Hepatic stellate cell (primary cell): Measurements from ENCODE around the gene GLG1.
"Not testable (repeated sequence)": the region's sequence is repeated elsewhere in the genome, so short reads cannot be mapped to it uniquely, and the experiment has no call there.

ENCODE experiments used
- DNase-seq: peaks from one replicate; pipeline ENCODE4 v3.0.0; 2011; ENCODE audit warnings: low spot score

Gene GLG1

DNA sequence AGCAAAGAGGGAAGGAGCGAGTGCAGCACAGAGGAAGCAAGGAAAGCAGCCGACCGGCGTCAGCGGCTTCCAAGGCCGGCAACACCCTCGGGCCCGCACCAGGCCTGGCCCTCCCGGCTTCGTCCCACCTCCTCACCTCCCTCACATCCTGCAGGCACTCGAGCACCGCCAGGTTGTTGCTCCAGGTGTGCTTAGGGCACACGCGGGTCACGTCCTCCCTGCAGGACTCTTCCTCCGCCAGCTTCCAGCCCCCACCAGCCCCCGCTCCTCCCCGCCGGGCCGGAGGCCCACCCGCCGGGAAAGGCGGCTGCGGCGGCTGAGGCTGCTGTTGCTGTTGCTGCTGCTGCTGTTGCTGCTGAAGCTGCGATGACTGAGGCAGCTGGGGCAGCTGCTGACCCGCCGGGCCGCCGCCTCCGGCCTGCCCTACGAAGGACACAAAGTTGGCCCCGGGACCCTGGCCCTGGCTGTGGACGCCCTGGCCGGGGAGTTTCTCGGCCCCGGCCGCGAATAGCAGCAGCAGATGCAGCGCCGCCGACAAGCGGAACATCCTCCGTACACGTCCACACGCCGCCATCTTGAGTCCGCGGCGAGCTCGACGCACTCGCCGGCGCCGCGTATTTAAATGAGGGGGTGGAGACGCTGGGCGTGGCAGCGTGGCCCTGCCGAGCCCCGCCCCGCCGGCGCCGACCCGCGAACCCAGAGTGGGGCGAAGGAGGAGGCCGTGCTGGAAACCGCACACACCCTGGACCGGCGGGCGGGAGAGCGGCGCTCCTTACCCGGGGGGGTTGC is at the start of gene GLG1:
Gene GLG1, minus strand, starts transcription at position 594 of the 789 bp plus-strand sequence. Its CDS starts 20 bp downstream, at position 574.
- DNase-seq, result peak; percentile 87

DNA sequence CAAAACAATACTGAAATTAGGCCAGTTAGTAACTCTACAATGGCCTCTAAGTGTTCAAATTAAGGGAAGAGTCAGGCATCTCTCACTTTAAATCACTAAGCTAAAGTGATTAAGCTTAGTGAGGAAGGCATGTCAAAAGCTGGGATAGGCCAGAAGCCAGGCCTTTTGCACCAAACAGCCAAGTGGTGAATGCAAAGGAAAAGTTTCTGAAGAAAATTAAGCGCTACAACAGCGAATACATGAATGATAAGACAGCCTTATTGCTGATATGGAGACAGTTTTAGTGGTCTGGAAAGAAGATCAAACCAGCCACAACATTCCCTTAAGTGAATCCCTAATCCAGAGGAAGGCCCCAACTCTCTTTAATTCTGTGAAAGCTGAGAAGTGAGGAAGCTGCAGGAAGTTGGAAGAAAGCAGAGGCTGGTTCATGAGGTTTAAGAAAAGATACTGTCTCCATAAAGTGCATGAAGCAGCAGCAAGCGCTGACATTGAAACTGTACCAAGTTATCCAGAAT is 47.7 kb upstream of the GLG1 start:
- DNase-seq, result no peak

DNA sequence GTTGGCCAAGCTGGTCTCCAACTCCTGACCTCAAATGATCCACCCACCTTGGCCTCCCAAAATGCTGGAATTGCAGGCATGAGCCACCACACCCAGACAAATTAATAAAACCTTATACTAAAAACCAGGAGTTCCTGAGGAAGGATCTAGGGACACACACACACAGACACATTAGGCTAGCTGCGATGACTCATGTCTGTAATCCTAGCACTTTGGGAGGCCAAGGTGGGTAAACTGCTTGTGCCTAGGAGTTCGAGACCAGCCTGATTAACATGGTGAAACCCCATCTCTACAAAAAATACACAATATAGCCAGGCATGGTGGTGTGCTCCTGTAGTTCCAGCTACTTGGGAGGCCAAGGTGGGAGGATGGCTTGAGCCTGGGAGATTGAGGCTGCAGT is 46.0 kb upstream of the GLG1 start:
- DNase-seq, result not testable (repeated sequence)

DNA sequence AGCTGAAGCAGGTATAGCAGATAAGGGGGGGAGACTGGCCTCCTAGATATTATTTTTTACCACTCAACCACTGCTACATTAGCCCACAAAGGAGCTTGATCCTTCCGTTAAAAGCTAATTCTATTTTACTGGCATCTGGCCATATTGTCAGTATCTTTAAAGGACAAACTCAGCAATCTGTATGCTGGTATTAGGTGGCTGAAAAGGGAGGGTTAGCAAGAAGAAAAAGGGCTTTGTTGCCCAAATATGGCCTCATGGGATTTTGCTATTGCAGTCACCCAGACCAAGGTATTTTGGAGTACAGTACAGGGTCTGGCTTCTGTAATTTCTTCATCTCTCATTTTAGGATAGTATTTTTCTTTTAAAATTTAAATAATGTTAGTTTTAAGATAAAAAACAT is 45.3 kb upstream of the GLG1 start:
- DNase-seq, result no peak

DNA sequence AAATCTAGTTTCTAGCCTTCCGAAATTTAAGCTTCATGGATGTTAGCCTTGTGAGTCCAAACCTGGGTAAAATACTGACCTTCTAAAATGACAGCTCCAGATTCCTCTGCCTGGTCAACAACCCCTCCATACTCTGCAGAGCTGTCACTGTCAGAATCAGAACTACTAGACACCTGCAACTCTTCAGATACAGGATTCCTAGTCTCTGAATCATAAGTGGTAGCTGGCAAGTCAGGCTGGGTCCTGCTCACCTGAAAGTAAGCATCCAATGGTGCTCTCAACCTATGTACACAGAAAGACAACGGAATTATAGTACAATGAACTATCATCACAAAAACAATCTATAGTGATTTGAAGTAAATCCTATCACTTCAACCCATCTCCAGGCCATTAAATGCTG is 44.9 kb upstream of the GLG1 start:
- DNase-seq, result no peak

DNA sequence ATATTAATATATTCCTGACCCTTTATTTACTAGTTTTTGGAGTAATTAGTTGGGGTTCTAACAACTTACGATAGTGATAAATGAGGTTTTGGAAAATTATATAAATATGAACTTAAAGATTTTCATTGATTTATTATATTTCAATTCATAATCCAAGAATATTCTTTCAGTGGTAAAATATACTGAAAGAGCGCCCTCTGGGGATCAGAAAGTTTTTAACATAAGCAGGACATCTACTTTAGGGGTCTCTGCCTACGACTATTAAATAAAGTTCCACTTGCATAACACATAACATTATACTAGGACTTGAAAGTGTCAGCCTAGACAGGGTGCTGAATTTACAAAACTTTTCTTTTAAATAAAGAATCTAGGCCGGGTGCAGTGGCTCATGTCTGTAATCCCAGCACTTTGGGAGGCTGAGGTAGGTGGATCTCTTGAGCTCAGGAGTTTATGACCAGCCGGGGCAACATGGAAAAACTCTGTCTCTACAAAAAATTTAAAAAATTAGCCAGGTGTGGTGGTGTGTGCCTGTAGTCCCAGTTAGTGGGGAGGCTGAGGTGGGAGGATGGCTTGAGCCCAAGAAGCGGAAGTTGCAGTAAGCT is 44.2 kb upstream of the GLG1 start:
- DNase-seq, result no peak

DNA sequence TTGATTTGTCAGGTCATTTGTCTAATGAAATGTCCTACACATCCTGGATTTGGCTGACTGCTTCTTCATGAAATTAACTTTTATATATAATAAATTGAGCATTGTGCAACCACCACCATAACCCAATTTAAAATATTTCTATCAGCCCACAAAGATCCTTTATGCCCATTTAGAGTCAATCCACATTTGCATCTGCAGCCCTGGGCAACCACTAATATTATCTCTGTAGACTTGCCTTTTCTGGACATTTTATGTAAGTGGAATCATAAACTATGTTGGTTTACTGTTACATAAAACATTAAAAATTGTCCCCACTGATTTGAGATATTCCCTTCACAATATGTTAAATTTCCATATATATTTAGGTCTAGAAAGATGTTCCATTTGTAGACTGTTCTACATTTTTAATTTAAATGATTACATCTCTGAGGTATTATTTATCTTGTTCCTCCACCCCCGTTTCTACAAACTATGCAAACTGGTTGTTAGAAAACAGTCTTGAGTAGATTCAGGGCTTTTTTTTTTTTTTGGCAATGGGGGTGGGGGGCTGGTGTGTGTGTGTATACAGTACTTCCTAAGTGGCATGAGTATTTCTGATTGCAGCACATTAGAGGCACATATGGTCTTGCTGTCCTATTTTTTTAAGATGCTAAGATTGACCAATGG is 43.1 kb upstream of the GLG1 start:
- peak; percentile 11 for DNase-seq

DNA sequence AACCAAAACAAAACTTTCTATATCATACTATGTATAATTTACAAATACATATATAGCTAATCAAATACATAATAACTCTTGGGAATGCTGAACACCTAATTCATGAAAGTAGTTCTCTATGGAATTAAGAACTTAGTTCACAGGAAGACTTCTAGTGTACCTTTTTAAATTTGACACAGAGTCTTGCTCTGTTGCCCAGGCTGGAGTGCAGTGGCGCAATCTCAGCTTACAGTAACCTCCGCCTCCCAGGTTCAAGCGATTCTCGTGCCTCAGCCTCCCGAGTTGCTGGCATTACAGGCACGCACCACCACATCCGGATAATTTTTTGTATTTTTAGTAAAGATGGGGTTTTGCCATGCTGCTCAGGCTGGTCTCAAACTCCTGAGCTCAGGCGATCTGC is 35.1 kb upstream of the GLG1 start:
- DNase-seq, result no peak

DNA sequence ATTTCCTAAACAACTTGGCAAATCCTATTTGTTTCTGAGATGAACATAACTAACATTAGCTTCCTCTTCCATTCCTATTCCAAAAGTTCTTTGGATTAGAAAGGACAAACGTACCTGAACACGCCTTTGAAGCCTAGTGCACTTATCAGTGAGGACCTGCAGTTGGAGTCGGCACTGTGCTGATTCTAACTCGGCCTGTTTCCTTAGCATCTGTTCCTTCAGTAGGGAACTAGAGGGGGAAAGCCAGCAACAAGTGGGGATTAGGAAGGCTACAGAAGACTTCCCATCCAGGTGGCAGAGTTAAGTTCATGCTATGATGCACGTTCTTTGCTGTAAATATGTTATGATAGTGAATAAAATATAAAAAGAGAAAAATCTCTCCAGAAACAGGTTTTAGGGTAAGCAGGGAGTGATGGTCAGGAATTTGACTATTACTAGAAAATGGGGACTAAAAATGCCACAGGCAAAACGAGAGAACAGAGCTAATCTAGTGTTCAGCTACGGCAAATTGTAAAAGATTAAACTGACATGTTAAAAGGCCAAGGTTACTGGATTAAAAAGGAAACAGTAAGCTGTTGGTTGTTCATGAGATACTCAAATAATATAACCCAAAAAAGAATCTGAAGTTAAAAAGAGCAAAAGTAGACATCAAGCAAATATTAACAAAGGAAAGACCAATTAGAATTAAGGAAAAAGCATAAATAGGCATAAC is 31.0 kb upstream of the GLG1 start:
- DNase-seq, result no peak

DNA sequence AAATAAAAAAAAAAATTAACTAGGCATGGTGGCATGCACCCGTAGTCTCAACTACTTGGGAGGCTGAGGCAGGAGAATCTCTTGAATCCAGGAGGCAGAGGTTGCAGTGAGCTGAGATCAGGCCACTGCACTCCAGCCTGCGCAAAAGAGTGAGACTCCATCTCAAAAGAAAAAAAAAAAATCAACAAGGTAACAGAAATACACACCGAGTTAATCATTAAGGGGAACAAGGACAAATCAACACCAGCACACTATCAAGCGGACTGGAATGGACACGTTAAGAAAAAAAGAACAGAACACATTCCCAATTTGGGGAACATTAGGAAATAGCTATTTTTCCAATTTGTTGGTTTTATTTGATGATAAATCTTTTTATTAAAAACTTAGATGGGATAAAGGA is 28.4 kb upstream of the GLG1 start:
- DNase-seq, result no peak

DNA sequence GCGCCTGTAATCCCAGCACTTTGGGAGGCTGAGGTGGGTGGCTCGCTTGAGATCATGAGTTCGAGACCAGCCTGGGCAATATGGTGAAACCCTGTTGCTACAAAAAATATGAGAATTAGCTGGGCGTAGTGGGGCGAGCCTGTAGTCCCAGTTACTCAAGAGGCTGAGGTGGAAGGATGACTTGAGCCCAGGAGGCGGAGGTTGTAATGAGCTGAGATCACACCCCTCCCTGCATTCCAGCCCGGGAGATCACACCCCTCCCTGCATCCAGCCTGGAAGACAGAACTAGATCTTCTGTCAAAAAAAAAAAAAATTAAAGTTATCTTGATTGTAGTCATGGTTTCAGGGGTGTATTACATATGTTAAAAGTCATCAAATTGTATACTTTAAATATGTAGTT is 26.8 kb upstream of the GLG1 start:
- DNase-seq, result no peak

DNA sequence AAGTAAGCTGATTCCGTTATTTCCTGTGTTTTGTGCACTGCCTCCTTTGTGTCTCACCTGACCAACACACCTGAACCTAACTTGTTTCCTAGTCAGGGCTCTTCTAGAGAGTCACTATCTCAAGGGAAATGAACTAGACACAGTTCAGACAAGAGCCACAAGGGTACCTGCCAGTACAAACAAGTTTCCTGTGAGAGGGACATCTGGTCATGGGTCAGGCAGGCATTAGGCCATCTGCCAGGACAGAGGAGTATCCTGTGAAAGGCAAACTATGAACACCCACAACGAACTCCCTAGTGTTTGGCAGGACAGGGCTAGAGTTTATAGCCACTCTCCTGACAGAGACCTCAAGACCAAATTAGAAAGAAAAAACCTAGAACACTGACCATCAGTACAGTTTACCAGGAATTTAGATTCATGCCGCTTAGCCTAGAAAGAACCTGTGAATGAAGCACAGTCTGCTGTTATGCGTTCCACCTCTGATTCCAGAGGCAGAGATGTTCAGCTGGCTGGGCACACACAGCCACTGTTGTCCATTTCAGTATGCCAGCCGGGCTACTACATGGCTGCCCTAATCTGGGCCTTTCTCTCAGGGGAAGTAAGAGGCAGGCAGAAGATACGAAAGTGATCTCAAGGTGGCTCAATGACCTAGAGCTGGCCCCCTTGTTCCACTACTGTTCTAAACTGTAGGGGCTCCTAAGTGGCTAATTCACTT is 20.7 kb upstream of the GLG1 start:
- DNase-seq, result no peak

DNA sequence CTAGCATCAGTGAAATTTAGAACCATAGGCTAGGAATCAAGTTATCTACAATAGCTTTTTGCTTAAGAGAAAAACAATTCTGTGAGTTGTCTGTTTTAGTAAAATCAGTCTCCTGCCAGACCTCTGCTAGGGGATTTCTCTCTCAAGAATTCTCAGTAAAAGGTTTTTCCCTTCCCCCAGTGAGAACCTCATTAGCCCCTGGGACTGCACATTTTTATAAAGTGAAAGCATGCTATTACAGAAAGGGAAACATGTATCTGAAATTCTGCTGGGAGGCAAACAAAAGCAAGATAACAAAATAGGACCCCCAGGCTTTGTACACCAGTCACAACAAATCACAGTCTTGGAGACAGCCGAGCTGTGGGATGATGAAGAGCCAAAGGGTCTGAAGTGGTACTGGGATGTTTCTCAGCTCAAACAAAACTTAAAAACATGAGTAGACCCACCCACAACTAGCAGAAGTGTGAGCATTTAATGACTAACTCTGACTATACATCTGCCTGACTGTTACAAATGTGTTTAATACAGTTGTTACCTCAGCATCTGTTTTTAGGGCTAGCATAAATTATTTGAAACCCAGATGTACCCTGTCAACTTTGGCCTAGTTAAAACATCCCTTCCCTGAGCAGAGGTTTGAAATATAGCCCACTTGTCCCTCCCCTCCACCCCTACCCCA is 20.0 kb upstream of the GLG1 start:
- no peak for DNase-seq

DNA sequence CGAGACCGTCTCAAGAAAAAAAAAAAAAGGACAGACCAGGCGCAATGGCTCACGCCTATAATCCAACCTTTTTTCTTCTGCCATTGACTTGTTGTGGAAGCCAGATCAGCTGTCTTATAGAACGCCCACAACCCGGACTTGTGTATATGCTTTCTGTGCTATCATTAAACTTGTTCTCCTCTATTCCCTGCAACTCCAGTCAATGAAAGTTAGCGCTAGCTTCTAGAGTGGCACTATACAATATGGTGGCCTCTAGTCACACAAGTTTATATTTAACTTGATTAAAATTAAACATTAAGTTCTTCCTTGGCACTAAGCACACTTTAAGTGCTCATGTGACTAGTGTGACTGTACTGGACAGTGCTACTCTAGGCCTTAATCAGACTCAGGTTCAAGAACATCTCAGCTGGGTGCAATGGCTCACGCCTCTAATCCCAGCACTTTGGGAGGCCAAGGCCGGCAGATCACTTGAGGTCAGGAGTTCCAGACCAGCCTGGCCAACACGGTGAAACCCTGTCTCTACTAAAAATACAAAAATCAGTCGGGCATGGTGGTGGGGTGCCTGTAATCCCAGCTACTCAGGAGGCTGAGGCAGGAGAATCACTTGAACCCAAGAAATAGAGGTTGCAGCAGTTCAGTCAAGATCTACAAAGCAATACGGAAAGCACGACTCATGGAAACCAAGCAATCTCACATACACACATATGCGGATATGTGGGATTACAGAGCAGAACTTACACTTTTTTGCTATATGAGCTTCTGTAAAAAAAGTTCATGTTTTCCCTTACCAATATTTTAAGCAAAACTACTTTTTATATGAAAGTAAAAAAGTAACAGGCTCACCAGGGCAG is 18.8 kb upstream of the GLG1 start:
- no peak for DNase-seq

DNA sequence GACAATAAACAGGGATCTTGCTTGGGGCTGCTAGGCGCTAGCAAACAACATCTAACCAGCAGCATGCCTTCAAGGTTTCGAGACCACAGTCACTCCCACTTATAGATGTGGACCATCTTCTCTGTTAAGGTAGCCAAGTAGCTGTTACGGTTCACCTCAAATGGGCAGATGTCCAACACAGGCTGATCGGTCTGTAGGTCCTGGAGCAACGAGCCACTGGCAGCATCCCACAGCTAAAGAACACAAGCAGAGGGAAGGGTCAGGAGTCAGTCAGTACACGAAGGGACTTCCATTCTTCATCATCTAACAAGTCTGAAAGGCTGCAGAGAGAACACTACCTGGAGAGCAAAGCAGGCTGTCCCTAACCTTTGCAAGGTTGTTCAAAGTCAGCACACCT is 16.9 kb upstream of the GLG1 start:
- DNase-seq, result no peak

DNA sequence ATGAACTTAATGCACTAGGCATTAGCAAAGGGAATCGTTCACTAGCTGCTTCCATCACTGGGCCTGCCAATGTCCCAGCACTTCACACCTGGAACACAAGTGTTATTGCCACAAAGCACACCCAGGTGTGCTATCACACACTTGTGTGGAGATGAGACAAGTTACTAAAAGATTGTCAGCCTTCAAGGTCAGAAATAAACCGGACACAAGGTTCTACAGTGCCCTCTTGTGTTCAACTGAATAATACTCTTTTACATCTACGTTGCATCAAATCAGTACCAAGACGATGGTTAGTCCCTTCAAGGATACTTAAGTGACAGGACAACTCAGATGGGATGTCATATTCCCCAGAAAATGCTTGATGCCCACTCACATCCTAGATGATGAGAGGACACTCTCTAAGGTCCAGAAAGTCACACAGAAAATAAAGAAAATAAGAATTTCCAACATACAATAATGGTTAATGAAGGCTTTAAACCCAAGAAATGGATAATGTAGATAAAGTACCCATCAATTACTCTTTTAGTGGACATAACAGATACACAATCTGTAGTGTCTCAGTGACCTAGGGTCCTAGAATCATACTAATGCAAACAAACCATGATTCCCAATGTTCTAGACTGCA is 16.4 kb upstream of the GLG1 start:
- peak; percentile 43 for DNase-seq

DNA sequence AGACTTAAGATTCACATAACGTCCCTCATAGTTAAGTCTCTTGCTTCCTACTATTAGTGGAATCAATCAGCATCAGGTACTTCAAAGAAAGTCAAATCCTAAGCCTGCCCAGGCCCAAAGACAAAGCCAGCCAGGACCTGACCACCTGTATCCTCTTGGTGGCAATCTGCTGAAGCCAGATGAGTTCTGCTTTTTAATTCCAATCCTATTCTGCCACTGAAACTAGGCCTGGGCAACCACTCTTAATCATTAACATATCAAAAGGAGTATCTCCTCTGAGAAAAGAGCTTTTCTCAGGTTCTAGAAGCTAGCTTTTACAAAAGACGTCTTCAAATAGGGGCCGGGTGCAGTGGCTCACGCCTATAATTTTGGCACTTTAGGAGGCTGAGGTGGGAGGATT is 15.1 kb upstream of the GLG1 start:
- no peak for DNase-seq

DNA sequence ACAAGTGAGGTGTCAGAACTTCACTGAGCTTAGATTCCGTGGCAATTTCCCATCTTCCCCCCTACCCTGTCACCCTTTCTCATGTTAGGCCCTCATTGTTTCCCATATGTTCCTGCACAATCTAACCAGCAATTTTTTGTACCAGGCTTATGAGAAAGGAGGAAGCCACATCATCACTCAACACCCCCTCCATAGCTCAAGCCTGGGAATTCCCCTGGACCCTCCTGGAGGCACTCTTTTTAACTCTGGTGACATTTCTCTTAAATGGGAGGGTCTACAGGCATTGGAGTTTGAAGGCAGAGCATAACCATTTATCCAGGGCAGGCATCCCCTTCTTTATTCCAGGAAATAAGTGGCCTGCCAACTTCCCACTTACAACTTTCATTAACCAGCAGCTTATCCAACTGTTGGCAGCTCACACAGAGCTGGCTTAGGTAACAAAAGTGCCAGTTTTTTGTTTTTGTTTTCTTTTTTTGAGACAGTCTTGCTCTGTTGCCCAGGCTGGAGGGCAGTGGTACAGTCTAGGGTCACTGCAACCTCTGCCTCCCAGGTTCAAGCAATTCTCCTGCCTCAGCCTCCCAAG is 10.4 kb upstream of the GLG1 start:
- no peak for DNase-seq

DNA sequence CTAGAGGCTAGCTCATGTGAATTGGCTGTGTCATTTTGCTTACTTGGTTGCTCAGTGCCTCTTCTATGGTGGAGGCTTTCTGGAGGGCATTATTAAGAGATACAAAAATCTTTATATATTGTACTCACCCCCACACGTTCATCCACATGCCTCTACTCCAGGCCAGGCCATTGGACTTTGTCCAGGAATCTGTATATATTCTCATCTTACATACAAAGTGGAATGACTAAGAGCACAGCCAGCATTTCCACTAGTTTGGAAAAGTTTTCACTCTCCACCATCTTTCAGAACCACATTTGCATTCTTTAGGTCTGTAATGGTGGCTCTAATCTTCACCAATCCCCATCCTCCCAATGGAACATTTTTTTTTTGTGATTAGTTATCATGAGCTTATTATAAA is 4.8 kb upstream of the GLG1 start:
- no peak for DNase-seq
